ENCODE results near the gene ATP6V0B. TPM values are rescaled to one million over a fixed set of nuclear protein-coding genes. Genes with fewer than 3 reads are reported as not detected.
A peak's percentile ranks its signal among the peaks of the same experiment; 100 is the strongest.

ATP6V0B gene
- total and polyA plus RNA-seq, 2 experiments from 2014 or later: 112 to 142 TPM

DNA sequence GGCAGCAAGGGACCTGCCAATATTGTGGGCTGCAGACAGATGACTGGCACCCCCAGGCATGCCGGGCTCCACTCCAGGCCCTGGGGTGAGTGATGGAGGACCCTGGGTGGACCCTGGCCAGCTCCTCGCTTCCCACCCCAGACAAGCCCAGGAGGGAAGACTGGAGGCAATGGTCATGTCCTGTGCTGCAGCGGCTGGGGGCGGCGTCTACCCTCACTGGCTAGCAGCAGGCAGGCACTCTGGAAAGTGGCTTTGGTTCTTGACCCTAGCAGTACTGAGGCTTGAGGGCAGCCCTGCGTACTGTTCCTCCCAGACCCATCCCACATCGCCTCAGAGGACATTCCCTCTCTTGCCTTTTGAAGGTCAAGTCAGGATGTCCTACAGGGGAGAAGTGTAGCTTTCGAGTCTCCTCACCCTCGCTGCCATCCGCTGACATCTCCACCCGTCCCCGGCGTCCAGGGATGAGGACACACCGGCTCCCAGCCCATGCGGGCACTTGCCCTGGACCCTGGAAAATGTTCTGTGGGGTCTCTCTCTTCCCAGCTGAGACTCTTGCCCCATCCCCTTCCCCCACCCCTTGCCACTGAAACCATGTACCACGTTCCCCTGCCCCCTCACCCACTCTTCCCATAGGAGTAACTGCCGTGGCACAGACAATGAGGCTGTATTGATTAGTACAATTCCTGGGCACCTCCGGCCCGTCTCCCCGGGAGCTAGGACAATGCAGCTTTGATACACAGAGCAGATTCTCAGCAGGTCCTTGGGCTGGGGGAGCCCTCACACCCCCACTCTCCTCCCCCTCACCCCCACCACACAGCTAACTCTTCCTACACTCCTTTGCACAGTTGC, 41.5 kb downstream of the ATP6V0B start (continued):
- TF ChIP-seq, protein P1, sequence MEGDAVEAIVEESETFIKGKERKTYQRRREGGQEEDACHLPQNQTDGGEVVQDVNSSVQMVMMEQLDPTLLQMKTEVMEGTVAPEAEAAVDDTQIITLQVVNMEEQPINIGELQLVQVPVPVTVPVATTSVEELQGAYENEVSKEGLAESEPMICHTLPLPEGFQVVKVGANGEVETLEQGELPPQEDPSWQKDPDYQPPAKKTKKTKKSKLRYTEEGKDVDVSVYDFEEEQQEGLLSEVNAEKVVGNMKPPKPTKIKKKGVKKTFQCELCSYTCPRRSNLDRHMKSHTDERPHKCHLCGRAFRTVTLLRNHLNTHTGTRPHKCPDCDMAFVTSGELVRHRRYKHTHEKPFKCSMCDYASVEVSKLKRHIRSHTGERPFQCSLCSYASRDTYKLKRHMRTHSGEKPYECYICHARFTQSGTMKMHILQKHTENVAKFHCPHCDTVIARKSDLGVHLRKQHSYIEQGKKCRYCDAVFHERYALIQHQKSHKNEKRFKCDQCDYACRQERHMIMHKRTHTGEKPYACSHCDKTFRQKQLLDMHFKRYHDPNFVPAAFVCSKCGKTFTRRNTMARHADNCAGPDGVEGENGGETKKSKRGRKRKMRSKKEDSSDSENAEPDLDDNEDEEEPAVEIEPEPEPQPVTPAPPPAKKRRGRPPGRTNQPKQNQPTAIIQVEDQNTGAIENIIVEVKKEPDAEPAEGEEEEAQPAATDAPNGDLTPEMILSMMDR (conservative IDR thresholded peaks at IDR 0.05; ENCODE audit: low read depth in 2 of 2): no peak
- no peak for TF ChIP-seq ZNF462 (CRISPR knock-in tag; IDR thresholded peaks at IDR 0.05)

GRCh38 chr1:44016890-44017400, 42.2 kb downstream of the ATP6V0B start:
- Histone ChIP-seq H3K4me3 (no peak overlapping the region), H3K27ac (ENCODE audit: low read depth) (no peak overlapping the region), H3K9me2 (ENCODE audit: insufficient read depth) (no peaks in the 10 kb centered on the region), H4K20me1 (replicated peaks; ENCODE audit: insufficient read depth) (peaks cover 6% of the 10 kb centered on the region; the same call in 1 of the 2 replicates), H3K27me3 (ENCODE audit: insufficient read depth) (no peaks in the 10 kb centered on the region), H2AFZ (no peak overlapping the region), H3K79me2 (replicated peaks; ENCODE audit: insufficient read depth) (no peaks in the 10 kb centered on the region), H3F3A (replicated peaks; ENCODE audit: low read depth) (no peaks in the 10 kb centered on the region), H3K36me3 (ENCODE audit: insufficient read depth) (no peaks in the 10 kb centered on the region; the same call in 1 of the 2 replicates), H3K4me1 (ENCODE audit: insufficient read depth) (no peaks in the 10 kb centered on the region), H3K4me2 (no peak overlapping the region)
- Mint-ChIP-seq H3K27me3 (ENCODE audit: insufficient read depth, low read depth, poor library complexity) (peaks cover 5% of the 10 kb centered on the region), H3K4me1 (peaks cover 11% of the 10 kb centered on the region), H3K4me3 (no peak overlapping the region), H3K36me3 (ENCODE audit: low read depth) (peaks cover 22% of the 10 kb centered on the region), H3K27ac (no peak overlapping the region), H3K9me3 (no peaks in the 10 kb centered on the region)
- peak; percentile 11 for ATAC-seq
- no peak for TF ChIP-seq NANOG (IDR thresholded peaks at IDR 0.05; ENCODE audit: borderline replicate concordance)
- DNase-seq (ENCODE audit: low spot score): no peak
